Measurements from ENCODE around the gene GJD4. TPM values are rescaled to one million over a fixed set of nuclear protein-coding genes. Genes with fewer than 3 reads are reported as not detected.

The GJD4 gene
- total RNA-seq, 2 experiments from 2014 or later = not detected

DNA sequence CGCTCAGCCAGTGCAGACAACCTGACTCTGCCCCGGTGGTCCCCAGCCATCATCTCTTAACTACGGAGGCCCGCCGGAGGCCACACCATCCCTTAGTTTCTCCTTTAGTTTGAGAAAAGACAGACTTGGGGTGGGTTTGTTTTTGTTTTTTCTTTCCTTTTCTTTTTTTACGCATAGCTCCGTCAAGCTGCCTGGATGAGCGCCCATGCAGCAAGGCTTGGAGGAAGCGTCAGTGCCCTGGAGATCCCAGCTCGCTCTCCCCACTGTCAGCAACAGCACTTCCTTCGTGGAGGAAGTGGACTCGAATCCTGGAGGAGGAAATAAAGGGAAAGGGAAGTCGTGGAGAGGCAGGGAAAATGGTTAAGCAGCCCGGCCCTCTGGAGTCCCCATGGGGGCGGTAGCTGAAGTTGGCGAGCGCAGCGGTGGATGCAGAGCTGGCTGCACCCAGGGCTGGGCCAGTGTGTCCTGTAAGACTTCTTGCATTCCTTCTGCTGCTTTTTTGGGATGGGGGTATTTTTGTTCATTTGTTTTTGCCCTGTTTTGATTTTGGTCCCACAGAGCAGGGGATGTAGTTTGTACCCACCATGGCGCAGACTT, 35.9 kb upstream of the GJD4 start:
- Mint-ChIP-seq H3K4me3 (no peak overlapping the region), H3K9me3 (no peaks in the 10 kb centered on the region), H3K27ac (no peak overlapping the region), H3K4me1 (ENCODE audit: low read depth) (no peaks in the 10 kb centered on the region), H3K36me3 (ENCODE audit: low read depth) (peaks cover 40% of the 10 kb centered on the region), H3K27me3 (ENCODE audit: low read depth) (no peaks in the 10 kb centered on the region)
- DNase-seq = no peak
- CTCF ChIA-PET = no interaction called here
- intact Hi-C loops (cut with micrococcal nuclease) = no loop called here

DNA sequence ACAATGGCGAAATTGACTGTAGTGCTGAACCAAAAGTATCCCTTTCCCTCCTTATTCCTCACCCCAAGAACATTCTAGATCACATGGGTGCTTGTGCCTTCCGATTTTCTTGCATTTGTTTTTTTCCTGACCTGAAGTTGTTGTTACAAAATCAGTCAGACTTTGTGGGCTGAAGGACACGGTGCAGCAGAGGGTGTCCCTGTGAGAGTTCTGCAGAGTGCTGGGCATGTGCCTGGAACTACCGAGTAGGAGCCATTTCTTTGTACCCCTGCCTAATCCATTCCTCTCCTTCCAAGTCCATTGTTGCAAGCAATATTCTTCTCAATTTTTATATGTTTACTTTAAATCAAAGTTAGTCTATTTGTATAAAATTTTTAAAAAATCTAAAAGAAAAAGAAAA, 35.3 kb upstream of the GJD4 start:
- peaks cover 42% of the 10 kb centered on the region for H3K36me3 Mint-ChIP-seq (ENCODE audit: low read depth)
- no peaks in the 10 kb centered on the region for H3K27me3 Mint-ChIP-seq (ENCODE audit: low read depth)
- no peaks in the 10 kb centered on the region for H3K4me1 Mint-ChIP-seq (ENCODE audit: low read depth)
- intact Hi-C loops (cut with micrococcal nuclease) = no loop called here
- H3K4me3 Mint-ChIP-seq = no peak overlapping the region
- no peak overlapping the region for H3K27ac Mint-ChIP-seq
- CTCF ChIA-PET = no interaction called here
- H3K9me3 Mint-ChIP-seq = no peaks in the 10 kb centered on the region
- no peak for DNase-seq

DNA sequence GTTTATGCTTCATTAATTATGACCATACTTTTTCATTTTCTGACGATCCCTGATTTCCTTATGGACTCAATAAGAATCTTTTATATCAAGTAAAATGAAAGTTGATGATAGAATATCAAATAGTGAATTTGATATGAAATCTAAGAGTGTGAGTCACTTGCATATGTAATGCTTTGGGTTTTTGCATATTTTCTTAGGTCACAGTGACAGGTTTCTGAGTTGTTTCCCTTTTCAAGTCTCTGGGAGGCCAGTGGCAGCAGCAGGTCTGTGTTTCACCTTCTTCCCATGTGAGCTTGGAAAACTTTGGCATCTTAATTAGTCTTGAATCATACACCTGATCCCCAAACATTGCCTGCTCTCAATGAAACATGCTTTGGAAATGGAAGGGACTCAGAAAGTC, 34.7 kb upstream of the GJD4 start:
- Mint-ChIP-seq H3K4me3 (no peak overlapping the region), H3K36me3 (ENCODE audit: low read depth) (peaks cover 44% of the 10 kb centered on the region), H3K27me3 (ENCODE audit: low read depth) (no peaks in the 10 kb centered on the region), H3K4me1 (ENCODE audit: low read depth) (no peaks in the 10 kb centered on the region), H3K27ac (no peak overlapping the region), H3K9me3 (peaks cover 2% of the 10 kb centered on the region)
- CTCF ChIA-PET = no interaction called here
- intact Hi-C loops (cut with micrococcal nuclease) = no loop called here
- DNase-seq = no peak

- no peak overlapping the region for H3K27ac Mint-ChIP-seq
- H3K4me3 Mint-ChIP-seq = no peak overlapping the region
- CTCF ChIA-PET = interaction anchor here (2.5 kb wide), 1 partner anchor 10 kb away, joined by 9 read pairs; no protein-coding TSS in a partner anchor
- peaks cover 5% of the 10 kb centered on the region for H3K9me3 Mint-ChIP-seq
- no peak for DNase-seq
- H3K27me3 Mint-ChIP-seq (ENCODE audit: low read depth) = no peaks in the 10 kb centered on the region
- peaks cover 41% of the 10 kb centered on the region for H3K36me3 Mint-ChIP-seq (ENCODE audit: low read depth)
- no peaks in the 10 kb centered on the region for H3K4me1 Mint-ChIP-seq (ENCODE audit: low read depth)
- intact Hi-C loops (cut with micrococcal nuclease) = no loop called here
Observed at GRCh38 chr10:35572583-35572982, 32.6 kb upstream of the GJD4 start.

DNA sequence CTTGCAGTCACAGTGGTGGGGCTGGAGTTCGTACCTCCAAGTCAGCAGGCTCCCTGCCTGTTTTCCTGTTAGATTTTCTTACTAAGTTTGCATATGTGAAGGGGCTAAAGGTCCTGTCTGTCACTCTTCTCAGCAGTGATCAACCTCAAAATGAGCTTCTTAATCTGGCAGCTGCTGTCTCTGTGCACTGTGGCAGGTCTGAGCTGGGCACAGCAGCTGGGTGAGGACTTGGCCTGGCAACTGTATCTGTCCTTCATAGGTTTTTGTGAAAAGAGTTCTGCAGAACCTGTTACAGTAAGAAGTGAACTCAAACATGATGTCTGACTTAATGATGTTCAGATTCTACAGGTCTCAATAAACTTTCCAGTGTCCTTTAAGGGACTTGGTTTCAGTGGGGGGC, 31.3 kb upstream of the GJD4 start:
- no peaks in the 10 kb centered on the region for H3K27me3 Mint-ChIP-seq (ENCODE audit: low read depth)
- intact Hi-C loops (cut with micrococcal nuclease) = no loop called here
- DNase-seq = no peak
- H3K4me3 Mint-ChIP-seq = no peak overlapping the region
- peaks cover 9% of the 10 kb centered on the region for H3K9me3 Mint-ChIP-seq
- no peaks in the 10 kb centered on the region for H3K4me1 Mint-ChIP-seq (ENCODE audit: low read depth)
- H3K36me3 Mint-ChIP-seq (ENCODE audit: low read depth) = peaks cover 34% of the 10 kb centered on the region
- no peak overlapping the region for H3K27ac Mint-ChIP-seq
- CTCF ChIA-PET = interaction anchor here (2.5 kb wide), 1 partner anchor 11 kb away, joined by 9 read pairs; no protein-coding TSS in a partner anchor

- Mint-ChIP-seq H3K27me3 (ENCODE audit: low read depth) (no peaks in the 10 kb centered on the region), H3K27ac (no peak overlapping the region), H3K9me3 (peaks cover 9% of the 10 kb centered on the region), H3K4me3 (no peak overlapping the region), H3K4me1 (ENCODE audit: low read depth) (no peaks in the 10 kb centered on the region), H3K36me3 (ENCODE audit: low read depth) (peaks cover 24% of the 10 kb centered on the region)
- intact Hi-C loops (cut with micrococcal nuclease) = no loop called here
- DNase-seq = no peak
- CTCF ChIA-PET = no interaction called here
Observed at GRCh38 chr10:35574924-35575352, 30.2 kb upstream of the GJD4 start.

DNA sequence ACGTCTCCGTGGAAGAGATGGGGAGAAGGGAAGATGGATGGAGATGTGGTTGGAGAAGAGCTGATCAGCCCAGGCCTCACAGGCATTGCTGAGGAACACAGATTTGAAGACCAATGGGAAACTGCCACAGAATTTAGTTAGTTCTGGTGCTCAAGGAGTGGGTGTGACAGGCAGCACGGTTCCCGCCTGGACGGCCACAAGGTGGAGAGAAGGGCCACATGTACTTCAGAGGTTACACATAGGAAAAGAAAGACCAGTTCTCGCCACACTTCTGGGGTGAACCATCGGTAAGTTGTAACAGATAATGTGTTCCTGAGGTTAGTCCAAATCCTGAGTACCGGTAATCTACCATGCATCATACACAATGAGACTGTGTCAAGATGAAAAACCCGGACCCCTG, 29.5 kb upstream of the GJD4 start:
- H3K36me3 Mint-ChIP-seq (ENCODE audit: low read depth) = peaks cover 24% of the 10 kb centered on the region
- no peak overlapping the region for H3K27ac Mint-ChIP-seq
- peaks cover 9% of the 10 kb centered on the region for H3K9me3 Mint-ChIP-seq
- no peak for DNase-seq
- H3K27me3 Mint-ChIP-seq (ENCODE audit: low read depth) = no peaks in the 10 kb centered on the region
- H3K4me1 Mint-ChIP-seq (ENCODE audit: low read depth) = no peaks in the 10 kb centered on the region
- CTCF ChIA-PET = no interaction called here
- intact Hi-C loops (cut with micrococcal nuclease) = no loop called here
- no peak overlapping the region for H3K4me3 Mint-ChIP-seq

DNA sequence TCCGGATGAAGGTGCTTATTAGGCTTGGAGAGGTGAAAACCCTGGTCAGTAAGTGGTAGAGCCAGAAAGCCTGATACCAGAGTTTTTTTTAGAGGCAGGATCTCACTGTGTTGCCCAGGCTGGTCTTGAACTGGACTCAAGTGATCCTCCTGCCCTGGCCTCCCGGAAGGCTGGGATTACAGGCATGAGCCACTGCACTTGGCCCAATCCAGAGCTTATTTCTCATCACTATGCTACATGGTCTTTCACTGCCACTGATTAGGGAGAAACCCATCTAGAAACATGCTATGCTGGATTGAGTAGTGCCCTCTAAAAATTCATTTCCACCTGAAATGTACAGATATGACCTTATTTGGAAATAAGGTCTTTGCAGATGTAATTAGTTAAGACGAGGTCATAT, 28.4 kb upstream of the GJD4 start:
- DNase-seq = no peak
- Mint-ChIP-seq H3K4me1 (ENCODE audit: low read depth) (no peaks in the 10 kb centered on the region), H3K9me3 (peaks cover 9% of the 10 kb centered on the region), H3K36me3 (ENCODE audit: low read depth) (peaks cover 24% of the 10 kb centered on the region), H3K27ac (no peak overlapping the region), H3K27me3 (ENCODE audit: low read depth) (no peaks in the 10 kb centered on the region), H3K4me3 (no peak overlapping the region)
- intact Hi-C loops (cut with micrococcal nuclease) = no loop called here
- CTCF ChIA-PET = no interaction called here

DNA sequence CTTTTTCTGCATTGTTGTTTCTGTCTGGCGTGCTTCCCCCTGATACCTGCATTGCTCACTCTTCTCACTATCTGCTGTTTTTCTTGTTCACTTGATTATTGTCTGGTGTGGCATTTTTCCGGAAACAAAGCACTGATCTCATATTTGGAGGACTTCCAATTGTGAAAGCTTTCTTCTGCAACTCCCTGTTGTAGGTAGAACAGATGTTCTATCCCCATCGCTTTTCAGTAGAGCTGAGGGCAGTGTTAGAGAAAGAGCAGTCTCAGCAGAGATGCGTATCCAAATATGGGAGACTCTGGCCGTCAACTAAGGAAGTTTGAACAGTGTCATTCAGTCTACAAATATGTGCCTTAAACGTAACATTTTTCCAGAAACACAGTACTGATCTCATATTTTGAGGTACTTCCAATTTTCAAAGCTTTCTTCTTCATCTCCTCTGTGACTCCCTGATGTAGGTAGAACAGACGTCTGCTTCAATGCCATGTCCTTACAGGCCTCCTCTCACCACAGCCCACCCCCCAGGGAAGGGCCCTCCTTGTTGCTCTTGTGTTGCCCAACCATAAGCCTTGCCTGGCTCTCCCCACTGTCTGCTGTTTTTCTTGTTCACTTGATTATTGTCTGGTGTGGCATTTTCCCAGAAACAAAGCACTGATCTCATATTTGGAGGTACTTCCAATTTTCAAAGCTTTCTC, 27.1 kb upstream of the GJD4 start:
- Mint-ChIP-seq H3K27me3 (ENCODE audit: low read depth) (no peaks in the 10 kb centered on the region), H3K4me3 (no peak overlapping the region), H3K27ac (no peak overlapping the region), H3K36me3 (ENCODE audit: low read depth) (peaks cover 17% of the 10 kb centered on the region), H3K9me3 (peaks cover 9% of the 10 kb centered on the region), H3K4me1 (ENCODE audit: low read depth) (no peaks in the 10 kb centered on the region)
- CTCF ChIA-PET = no interaction called here
- intact Hi-C loops (cut with micrococcal nuclease) = no loop called here
- no peak for DNase-seq

DNA sequence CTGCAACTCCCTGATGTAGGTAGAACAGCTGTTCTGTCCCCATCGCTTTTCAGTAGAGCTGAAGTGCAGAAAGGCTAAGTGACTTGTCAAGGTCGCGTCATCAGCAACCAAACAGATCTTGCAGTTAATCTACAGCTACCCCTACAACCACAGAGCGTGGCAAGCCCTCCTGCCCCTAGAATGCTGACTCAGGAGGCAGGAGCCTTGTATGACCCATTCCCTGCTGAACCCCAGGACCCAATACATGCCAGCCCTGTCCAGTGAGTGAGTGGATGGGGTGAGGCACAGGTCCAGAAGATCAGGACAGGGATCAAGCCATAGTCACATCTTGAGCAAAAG, 26.6 kb upstream of the GJD4 start:
- peaks cover 9% of the 10 kb centered on the region for H3K9me3 Mint-ChIP-seq
- H3K4me1 Mint-ChIP-seq (ENCODE audit: low read depth) = no peaks in the 10 kb centered on the region
- no peak for DNase-seq
- H3K27me3 Mint-ChIP-seq (ENCODE audit: low read depth) = no peaks in the 10 kb centered on the region
- H3K36me3 Mint-ChIP-seq (ENCODE audit: low read depth) = peaks cover 11% of the 10 kb centered on the region
- no peak overlapping the region for H3K27ac Mint-ChIP-seq
- intact Hi-C loops (cut with micrococcal nuclease) = no loop called here
- H3K4me3 Mint-ChIP-seq = no peak overlapping the region
- CTCF ChIA-PET = interaction anchor here (1.6 kb wide), 1 partner anchor 16 kb away, joined by 7 read pairs; no protein-coding TSS in a partner anchor

GRCh38 chr10:35579116-35579515, 26.0 kb upstream of the GJD4 start:
- CTCF ChIA-PET = interaction anchor here (1.6 kb wide), 1 partner anchor 16 kb away, joined by 7 read pairs; no protein-coding TSS in a partner anchor
- DNase-seq = no peak
- Mint-ChIP-seq H3K9me3 (peaks cover 9% of the 10 kb centered on the region), H3K36me3 (ENCODE audit: low read depth) (peaks cover 7% of the 10 kb centered on the region), H3K4me3 (no peak overlapping the region), H3K4me1 (ENCODE audit: low read depth) (no peaks in the 10 kb centered on the region), H3K27me3 (ENCODE audit: low read depth) (no peaks in the 10 kb centered on the region), H3K27ac (no peak overlapping the region)
- intact Hi-C loops (cut with micrococcal nuclease) = no loop called here

DNA sequence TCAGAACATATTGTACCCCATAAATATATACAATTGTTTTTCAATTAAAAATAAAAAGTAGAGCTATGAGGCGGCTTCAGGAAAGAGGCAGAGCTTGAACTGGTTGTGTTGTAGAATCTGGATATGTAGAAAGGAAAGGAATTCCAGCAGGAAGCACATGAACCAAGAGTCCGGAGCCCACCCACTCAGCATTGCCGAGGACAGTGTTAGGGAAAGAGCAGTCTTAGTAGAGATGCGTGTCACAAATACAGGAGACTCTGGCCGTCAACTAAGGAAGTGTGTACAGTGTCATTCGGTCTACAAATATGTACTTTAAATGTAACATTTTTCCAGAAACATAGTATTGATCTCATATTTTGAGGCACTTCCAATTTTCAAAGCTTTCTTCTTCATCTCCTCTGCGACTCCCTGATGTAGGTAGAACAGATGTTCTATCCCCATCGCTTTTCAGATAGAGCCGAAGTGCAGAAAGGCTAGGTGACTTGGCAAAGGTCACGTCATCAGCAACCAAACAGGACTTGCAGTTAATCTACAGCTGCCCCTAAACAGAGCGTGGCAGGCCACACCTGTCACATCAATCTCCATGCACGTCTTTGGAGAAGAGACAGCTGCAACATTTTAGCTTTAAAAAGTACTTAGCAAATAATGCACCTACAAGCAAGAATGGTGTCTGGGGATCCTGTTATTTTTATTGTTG, 25.3 kb upstream of the GJD4 start:
- no peak overlapping the region for H3K27ac Mint-ChIP-seq
- H3K4me3 Mint-ChIP-seq = no peak overlapping the region
- intact Hi-C loops (cut with micrococcal nuclease) = no loop called here
- H3K4me1 Mint-ChIP-seq (ENCODE audit: low read depth) = no peaks in the 10 kb centered on the region
- CTCF ChIA-PET = interaction anchor here (0.6 to 1.6 kb wide), 2 partner anchors 17 to 272 kb away, joined by 3 to 7 read pairs; no protein-coding TSS in a partner anchor
- no peak for DNase-seq
- H3K36me3 Mint-ChIP-seq (ENCODE audit: low read depth) = peaks cover 5% of the 10 kb centered on the region
- no peaks in the 10 kb centered on the region for H3K27me3 Mint-ChIP-seq (ENCODE audit: low read depth)
- peaks cover 9% of the 10 kb centered on the region for H3K9me3 Mint-ChIP-seq

DNA sequence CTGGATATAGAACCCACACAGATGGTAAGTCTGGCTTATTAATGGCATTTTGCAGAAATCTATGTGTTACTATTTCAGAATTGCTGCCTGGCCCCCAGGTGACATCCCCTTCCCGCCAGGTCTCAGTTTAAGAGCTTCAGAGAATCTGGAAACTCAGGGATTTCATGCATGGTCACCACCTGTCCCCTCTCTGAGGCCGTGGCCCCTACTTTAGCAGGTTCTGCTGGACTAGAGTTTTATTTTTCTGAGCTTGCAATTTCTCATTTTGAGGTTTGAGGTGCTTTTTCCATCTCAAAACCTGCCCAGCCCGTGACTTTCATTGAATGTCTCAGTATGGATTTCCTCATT, 24.7 kb upstream of the GJD4 start:
- no peak overlapping the region for H3K27ac Mint-ChIP-seq

More for the DNA sequence above, 24.7 kb upstream of the GJD4 start:
- no peak for DNase-seq
- Mint-ChIP-seq H3K4me1 (ENCODE audit: low read depth) (no peaks in the 10 kb centered on the region), H3K36me3 (ENCODE audit: low read depth) (peaks cover 3% of the 10 kb centered on the region), H3K9me3 (peaks cover 8% of the 10 kb centered on the region), H3K27me3 (ENCODE audit: low read depth) (no peaks in the 10 kb centered on the region), H3K4me3 (no peak overlapping the region)
- intact Hi-C loops (cut with micrococcal nuclease) = no loop called here
- CTCF ChIA-PET = interaction anchor here (1.2 kb wide), 1 partner anchor 17 kb away, joined by 3 read pairs; no protein-coding TSS in a partner anchor

Measured in activated naive CD4-positive, alpha-beta T cell treated with anti-CD3 and anti-CD28 coated beads for 36 hours (primary cell).